GM12872 (cell line): Measurements from ENCODE around the gene UBN1.

Experiments used
- CTCF ChIP-seq: IDR thresholded peaks from 3 replicates; pipeline ENCODE4 v1.5.1; 2011; ENCODE audit warnings: low read depth, mild to moderate bottlenecking, low read length, moderate library complexity; ENCODE audit not compliant: insufficient read depth

The UBN1 gene

GRCh38 chr16:4811242-4811641 lies 36.0 kb upstream of the UBN1 start:
- TF ChIP-seq CTCF = no peak

- TF ChIP-seq CTCF = no peak
Measured at GRCh38 chr16:4811773-4812172, 35.5 kb upstream of the UBN1 start.

GRCh38 chr16:4813251-4814003 lies 33.9 kb upstream of the UBN1 start:
- TF ChIP-seq CTCF = no peak

GRCh38 chr16:4814046-4814445 lies 33.2 kb upstream of the UBN1 start:
- TF ChIP-seq CTCF = no peak

- TF ChIP-seq CTCF = no peak
Measured at GRCh38 chr16:4814542-4815173, 32.6 kb upstream of the UBN1 start.

GRCh38 chr16:4820652-4821051 lies 26.6 kb upstream of the UBN1 start:
- TF ChIP-seq CTCF = no peak

GRCh38 chr16:4825196-4825595 lies 22.1 kb upstream of the UBN1 start:
- no peak for TF ChIP-seq CTCF
